Fibroblast of skin of left biceps (primary cell): ENCODE results near the gene C4orf46.
"Not testable (repeated sequence)": the region's sequence is repeated elsewhere in the genome, so short reads cannot be mapped to it uniquely, and the experiment has no call there.

ENCODE experiments used
- DNase-seq, 2 experiments: peaks; one replicate each; pipeline ENCODE4 v3.0.0-alpha.2; 2013; ENCODE audit warnings: low read depth in 2 of 2

C4orf46 gene

GRCh38 chr4:158671665-158671914 lies at the start of gene C4orf46:
C4orf46 (minus strand) TSS chr4:158671887; CDS start chr4:158671801, 86 bp downstream.
- no peak for DNase-seq

- DNase-seq, result no peak
Observed at GRCh38 chr4:158715802-158716201, 44.1 kb upstream of the C4orf46 start.

- DNase-seq, result no peak
Observed at GRCh38 chr4:158714937-158715336, 43.2 kb upstream of the C4orf46 start.

DNA sequence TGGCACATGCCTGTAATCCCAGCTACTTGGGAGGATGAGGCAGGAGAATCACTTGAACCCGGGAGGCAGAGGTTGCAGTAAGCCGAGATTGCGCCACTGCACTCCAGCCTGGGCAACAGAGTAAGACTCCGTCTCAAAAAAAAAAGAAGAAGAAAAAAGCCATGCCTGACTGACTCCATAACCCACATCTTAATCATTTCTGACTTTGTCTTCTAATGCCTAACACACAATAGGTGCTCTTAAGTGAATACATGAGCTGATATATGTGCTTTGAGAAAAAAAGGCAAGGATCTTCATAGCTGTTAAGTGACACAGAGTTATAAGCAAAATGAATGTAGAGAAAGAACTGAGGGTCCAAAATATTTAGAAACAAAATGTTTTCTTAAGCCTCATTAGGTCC lies 40.9 kb upstream of the C4orf46 start:
- DNase-seq, result not testable (repeated sequence)

- no peak for DNase-seq
Observed at GRCh38 chr4:158710814-158711213, 39.1 kb upstream of the C4orf46 start.

- DNase-seq, result no peak
Observed at GRCh38 chr4:158704274-158704673, 32.6 kb upstream of the C4orf46 start.

GRCh38 chr4:158688813-158689212 lies 17.1 kb upstream of the C4orf46 start:
- DNase-seq, result no peak

GRCh38 chr4:158682066-158682465 lies 10.4 kb upstream of the C4orf46 start:
- DNase-seq, result no peak

DNA sequence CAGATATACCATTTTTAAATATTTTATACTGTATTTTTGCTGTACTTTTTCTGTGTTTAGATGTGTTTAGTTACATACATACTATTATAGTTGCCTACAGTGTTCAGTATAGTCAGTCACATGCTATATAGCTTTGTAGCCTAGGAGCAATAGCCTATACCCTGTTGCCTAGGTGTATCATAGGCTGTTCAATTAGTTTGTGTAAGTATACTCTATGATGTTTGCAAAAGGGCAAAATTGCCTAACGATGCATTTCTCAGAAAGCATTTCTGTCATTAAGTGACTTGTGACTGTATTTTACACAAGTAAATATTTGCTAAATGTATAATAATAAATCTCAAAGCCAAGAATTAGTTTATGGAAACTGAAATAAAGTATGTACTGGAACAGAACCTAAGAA lies 9.9 kb upstream of the C4orf46 start:
- DNase-seq, result no peak

GRCh38 chr4:158678767-158679166 lies 7.1 kb upstream of the C4orf46 start:
- DNase-seq, result no peak

- DNase-seq, result no peak
Observed at GRCh38 chr4:158676076-158676475, 4.4 kb upstream of the C4orf46 start.

GRCh38 chr4:158673633-158674032 lies 1.9 kb upstream of the C4orf46 start:
- DNase-seq, result no peak

- DNase-seq, result peak; percentile 99 to 100
Observed at GRCh38 chr4:158671915-158672806, 474 bp upstream of the C4orf46 start, which contains the start of gene ETFDH. ETFDH (plus strand) TSS chr4:158672296; CDS start chr4:158672457, 161 bp downstream.

DNA sequence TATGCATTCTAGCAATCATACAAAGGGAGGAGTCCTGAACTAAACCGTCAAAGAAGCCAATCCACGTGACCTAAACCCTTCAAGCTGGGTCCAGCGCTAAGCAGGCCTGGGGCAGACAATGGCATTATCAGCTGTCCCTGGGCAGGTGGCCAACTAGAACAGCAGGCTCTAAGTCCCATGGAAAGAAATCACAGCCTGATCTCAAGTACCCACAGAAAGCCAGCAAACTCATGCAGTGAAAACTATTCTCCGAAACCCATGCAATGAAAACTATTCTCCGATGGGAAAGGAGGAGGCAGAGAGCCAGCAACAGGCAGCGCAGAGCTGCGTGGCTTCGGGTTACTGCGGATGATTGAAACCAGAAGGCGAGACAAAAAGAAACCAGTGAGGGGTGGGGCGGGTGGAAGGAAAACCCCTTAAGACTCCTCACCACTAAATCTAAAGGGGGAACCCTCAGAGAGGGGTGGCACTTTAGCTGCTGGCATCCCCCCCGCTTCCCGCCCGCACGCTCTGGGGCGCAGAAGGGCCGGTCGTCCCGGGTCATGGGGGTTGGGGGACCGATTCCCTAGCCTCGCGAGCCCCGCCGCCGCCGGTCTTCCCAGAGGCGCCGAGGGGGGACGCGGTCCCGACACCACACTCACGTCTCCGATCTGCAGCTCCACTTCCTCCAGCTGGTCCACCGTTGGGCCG lies 567 bp downstream of the C4orf46 start:
- peak; percentile 54 to 55 for DNase-seq

DNA sequence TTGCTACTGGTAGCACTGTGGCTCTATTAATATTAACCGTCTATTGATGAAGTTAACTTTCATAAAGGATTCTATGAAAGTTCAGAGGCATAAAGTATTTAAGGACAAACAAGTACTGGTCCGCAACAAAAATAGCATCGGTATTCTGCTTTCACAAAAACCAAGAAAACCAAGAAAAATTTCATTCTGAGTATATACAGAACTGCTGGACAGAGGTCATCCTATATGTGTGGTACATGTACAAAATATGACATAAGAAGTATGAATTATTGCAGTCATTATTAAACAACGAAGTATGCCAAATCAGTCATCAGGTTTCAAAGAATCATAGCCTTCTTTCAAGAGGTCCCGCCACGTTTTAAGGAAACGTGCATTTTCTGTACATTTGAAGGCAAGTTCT lies 2.4 kb downstream of the C4orf46 start:
- no peak for DNase-seq

DNA sequence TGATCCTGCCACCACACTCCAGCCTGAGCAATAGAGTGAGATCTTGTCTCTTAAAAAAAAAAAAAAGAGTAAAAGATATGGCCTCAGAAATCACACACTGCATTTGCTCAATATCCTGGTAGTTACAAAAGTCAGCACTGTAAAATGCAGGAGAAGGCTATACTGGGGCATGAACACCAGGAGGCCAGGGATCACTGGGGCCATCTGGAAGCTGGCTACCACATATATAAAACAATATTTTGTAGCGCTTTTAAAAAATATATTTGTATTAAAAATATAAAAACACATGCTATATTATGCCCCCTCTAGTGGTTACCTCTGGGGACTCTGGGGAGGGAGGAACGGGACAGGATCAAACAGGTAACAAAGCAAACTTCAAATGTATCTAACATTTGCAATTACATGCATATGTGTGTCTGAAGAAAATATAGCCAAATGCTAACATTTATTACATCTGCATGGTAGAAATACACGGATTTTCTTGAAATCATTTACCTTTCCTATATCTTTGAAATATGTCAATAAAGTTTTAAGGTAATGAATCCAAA lies 4.0 kb downstream of the C4orf46 start:
- DNase-seq, result no peak

GRCh38 chr4:158666892-158667291 lies 4.8 kb downstream of the C4orf46 start:
- no peak for DNase-seq

DNA sequence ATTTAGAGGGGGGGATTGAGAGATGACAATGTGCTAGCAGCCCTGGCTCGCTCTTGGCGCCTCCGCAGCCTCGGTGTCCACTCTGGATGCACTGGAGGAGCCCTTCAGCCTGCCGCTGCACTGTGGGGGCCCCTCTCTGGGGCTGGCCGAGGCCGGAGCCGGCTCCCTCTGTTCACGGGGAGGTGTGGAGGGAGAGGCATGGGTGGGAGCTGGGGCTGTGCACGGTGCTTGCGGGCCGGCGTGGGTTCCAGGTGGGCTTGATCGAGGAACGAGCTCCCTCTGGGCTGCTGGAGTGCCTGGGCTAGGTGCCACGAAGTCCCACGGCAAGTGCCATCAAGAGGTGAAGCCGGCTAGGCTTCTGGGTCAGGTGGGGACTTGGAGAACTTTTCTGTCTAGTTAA lies 6.9 kb downstream of the C4orf46 start:
- no peak for DNase-seq

DNA sequence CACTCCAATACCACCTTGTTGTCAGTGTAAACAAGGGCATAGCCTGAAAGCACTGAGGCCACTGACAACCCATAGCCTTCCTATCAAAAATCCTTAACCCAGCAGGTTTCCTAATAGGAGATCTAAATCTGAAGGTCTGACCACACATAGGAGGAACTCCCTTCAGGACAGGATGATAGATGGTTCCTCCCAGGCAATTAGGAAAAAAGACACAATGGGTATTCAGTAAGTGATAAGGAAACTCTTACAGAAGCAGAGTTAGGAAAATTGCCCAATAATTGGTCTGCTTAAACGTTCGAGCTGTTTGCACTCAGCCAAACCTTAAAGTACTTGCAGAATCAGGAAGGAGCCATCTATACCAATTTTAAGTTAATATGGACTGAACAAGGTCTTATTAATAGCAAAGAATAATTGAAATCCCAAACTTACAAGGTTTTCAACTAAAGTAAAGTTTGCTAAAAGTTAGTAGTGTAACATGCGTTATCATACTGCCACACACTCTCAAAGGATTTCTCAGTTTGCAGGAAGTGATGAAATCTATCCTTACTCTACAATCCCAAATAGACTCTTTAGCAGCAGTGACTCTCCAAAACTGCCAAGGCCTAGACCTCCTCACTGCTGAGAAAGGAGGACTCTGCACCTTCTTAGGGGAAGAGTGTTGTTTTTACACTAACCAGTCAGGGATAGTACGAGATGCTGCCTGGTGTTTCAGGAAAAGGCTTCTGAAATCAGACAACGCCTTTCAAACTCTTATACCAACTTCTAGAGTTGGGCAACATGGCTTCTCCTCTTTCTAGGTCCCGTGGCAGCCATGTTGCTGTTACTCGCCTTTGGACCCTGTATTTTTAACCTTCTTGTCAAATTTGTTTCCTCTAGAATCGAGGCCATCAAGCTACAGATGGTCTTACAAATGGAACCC lies 7.7 kb downstream of the C4orf46 start:
- not testable (repeated sequence) for DNase-seq

- DNase-seq, result not testable (repeated sequence)
Observed at GRCh38 chr4:158663255-158663654, 8.4 kb downstream of the C4orf46 start.

DNA sequence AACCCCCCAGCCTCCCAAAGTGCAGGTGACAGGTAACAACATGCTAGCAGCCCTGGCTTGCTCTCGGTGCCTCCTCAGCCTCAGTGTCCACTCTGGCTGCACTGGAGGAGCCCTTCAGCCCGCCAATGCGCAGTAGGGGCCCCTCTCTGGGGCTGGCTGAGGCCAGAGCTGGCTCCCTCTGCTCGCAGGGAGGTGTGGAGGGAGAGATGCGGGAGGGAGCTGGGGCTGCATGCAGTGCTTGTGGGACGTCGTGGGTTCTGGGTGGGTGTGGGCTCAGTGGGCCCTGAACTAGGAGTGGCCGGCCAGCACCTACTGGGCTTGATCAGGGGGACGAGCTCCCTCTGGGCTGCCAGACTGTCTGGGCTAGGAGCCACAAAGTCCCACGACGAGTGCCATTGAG lies 14.4 kb downstream of the C4orf46 start:
- DNase-seq, result no peak

DNA sequence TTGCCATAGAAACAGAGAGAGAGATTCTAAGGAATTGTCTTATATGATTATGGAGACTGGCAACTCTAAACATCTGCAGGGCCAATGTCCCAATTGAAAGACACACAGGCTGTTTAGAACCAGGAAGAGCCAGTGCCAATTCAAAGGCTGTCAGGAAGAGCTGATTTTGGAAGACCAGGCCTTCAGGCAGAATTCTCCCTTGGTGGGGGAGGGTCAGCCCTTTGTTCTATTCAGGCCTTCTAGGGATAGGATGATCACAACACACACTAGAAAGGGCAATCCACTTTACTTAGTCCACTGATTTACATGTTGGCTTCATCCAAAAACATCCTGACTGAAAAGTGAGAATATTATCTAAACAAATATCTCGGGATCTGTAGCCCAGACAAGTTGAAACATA lies 15.2 kb downstream of the C4orf46 start:
- DNase-seq, result no peak
